SK-N-SH (cell line): Measurements from ENCODE around the gene SOX9.

ENCODE experiments used
- MXI1 ChIP-seq: IDR thresholded peaks from 2 replicates; pipeline ENCODE4 v1.6.1; 2012; ENCODE audit warnings: mild to moderate bottlenecking, low read depth, low read length, improper control_type of control experiment
- RAD21 ChIP-seq: IDR thresholded peaks from 2 replicates; pipeline ENCODE4 v1.6.1; 2012; ENCODE audit warnings: mild to moderate bottlenecking, low read length
- RCOR1 ChIP-seq: fragments of 150-350 bp; IDR thresholded peaks from 2 replicates; pipeline ENCODE4 v1.6.1; 2017; ENCODE audit warnings: antibody characterized with exemption, low read length
- TF ChIP-seq, protein P1 (sequence below): fragments of 200-600 bp; sonication (generic); IDR thresholded peaks from 2 replicates; pipeline ENCODE4 v1.6.1; 2017; ENCODE audit warnings: antibody characterized with exemption, mild to moderate bottlenecking, moderate library complexity
- TF ChIP-seq, protein P2 (sequence below): fragments of 150-350 bp; IDR thresholded peaks from 2 replicates; pipeline ENCODE4 v1.6.1; 2017; ENCODE audit warnings: antibody characterized with exemption, low read length, low read depth, borderline replicate concordance

DNA sequence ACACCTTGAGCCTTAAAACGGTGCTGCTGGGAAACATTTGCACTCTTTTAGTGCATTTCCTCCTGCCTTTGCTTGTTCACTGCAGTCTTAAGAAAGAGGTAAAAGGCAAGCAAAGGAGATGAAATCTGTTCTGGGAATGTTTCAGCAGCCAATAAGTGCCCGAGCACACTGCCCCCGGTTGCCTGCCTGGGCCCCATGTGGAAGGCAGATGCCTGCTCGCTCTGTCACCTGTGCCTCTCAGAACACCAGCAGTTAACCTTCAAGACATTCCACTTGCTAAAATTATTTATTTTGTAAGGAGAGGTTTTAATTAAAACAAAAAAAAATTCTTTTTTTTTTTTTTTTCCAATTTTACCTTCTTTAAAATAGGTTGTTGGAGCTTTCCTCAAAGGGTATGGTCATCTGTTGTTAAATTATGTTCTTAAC, 4.4 kb downstream of the SOX9 start:
- TF ChIP-seq RCOR1 (no peak), RAD21 (no peak), MXI1 (no peak)
- TF ChIP-seq, protein P1, sequence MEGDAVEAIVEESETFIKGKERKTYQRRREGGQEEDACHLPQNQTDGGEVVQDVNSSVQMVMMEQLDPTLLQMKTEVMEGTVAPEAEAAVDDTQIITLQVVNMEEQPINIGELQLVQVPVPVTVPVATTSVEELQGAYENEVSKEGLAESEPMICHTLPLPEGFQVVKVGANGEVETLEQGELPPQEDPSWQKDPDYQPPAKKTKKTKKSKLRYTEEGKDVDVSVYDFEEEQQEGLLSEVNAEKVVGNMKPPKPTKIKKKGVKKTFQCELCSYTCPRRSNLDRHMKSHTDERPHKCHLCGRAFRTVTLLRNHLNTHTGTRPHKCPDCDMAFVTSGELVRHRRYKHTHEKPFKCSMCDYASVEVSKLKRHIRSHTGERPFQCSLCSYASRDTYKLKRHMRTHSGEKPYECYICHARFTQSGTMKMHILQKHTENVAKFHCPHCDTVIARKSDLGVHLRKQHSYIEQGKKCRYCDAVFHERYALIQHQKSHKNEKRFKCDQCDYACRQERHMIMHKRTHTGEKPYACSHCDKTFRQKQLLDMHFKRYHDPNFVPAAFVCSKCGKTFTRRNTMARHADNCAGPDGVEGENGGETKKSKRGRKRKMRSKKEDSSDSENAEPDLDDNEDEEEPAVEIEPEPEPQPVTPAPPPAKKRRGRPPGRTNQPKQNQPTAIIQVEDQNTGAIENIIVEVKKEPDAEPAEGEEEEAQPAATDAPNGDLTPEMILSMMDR = no peak
- TF ChIP-seq, protein P2, sequence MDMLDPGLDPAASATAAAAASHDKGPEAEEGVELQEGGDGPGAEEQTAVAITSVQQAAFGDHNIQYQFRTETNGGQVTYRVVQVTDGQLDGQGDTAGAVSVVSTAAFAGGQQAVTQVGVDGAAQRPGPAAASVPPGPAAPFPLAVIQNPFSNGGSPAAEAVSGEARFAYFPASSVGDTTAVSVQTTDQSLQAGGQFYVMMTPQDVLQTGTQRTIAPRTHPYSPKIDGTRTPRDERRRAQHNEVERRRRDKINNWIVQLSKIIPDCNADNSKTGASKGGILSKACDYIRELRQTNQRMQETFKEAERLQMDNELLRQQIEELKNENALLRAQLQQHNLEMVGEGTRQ = no peak
